Mesothelial cell of epicardium (in vitro differentiated cells): ENCODE measurements around the gene SND1. TPM values are rescaled to one million over a fixed set of nuclear protein-coding genes. Genes with fewer than 3 reads are reported as not detected.
A peak's percentile ranks its signal among the peaks of the same experiment; 100 is the strongest.

ENCODE experiments used
- DNase-seq, 2 experiments: peaks; one replicate each; pipeline ENCODE4 v3.0.0; 2021; ENCODE audit warnings: low spot score in 2 of 2; ENCODE audit not compliant: unreplicated experiment in 2 of 2
- H3K27ac Mint-ChIP-seq: 2 replicates; pipeline ENCODE4 v1.8.0; 2021; ENCODE audit warnings: mixed read lengths
- H3K27me3 Mint-ChIP-seq: 2 replicates; pipeline ENCODE4 v1.8.0; 2021; ENCODE audit warnings: low read depth, mixed read lengths
- H3K36me3 Mint-ChIP-seq: 2 replicates; pipeline ENCODE4 v1.8.0; 2021; ENCODE audit warnings: mixed read lengths
- H3K4me1 Mint-ChIP-seq: 2 replicates; pipeline ENCODE4 v1.8.0; 2021; ENCODE audit warnings: mixed read lengths
- H3K4me3 Mint-ChIP-seq: 2 replicates; pipeline ENCODE4 v1.8.0; 2021; ENCODE audit warnings: mild to moderate bottlenecking, moderate library complexity, mixed read lengths
- H3K9me3 Mint-ChIP-seq: 2 replicates; pipeline ENCODE4 v1.8.0; 2021; ENCODE audit warnings: mixed read lengths
- CTCF ChIP-seq: fragments of 200-600 bp; sonication (generic); IDR thresholded peaks from one replicate; pipeline ENCODE4 v1.5.0; 2021; ENCODE audit warnings: antibody characterized with exemption; ENCODE audit not compliant: unreplicated experiment
- total RNA-seq: library from RNA; stranded (reverse); gene quantifications from 3 replicates; pipeline ENCODE4 v1.2.1, GENCODE V29; 2021

Gene SND1
- total RNA-seq, 1 donor from 2014 or later = 211 TPM

- peaks cover 24% of the 10 kb centered on the region for H3K4me1 Mint-ChIP-seq
- no peak overlapping the region for H3K27ac Mint-ChIP-seq
- no peaks in the 10 kb centered on the region for H3K27me3 Mint-ChIP-seq
- H3K36me3 Mint-ChIP-seq = peaks cover 18% of the 10 kb centered on the region
- no peak overlapping the region for H3K4me3 Mint-ChIP-seq
- peaks cover 6% of the 10 kb centered on the region for H3K9me3 Mint-ChIP-seq
- DNase-seq = no peak
- TF ChIP-seq CTCF = no peak
Observed at GRCh38 chr7:127891854-127892438, 240.0 kb downstream of the SND1 start.

DNA sequence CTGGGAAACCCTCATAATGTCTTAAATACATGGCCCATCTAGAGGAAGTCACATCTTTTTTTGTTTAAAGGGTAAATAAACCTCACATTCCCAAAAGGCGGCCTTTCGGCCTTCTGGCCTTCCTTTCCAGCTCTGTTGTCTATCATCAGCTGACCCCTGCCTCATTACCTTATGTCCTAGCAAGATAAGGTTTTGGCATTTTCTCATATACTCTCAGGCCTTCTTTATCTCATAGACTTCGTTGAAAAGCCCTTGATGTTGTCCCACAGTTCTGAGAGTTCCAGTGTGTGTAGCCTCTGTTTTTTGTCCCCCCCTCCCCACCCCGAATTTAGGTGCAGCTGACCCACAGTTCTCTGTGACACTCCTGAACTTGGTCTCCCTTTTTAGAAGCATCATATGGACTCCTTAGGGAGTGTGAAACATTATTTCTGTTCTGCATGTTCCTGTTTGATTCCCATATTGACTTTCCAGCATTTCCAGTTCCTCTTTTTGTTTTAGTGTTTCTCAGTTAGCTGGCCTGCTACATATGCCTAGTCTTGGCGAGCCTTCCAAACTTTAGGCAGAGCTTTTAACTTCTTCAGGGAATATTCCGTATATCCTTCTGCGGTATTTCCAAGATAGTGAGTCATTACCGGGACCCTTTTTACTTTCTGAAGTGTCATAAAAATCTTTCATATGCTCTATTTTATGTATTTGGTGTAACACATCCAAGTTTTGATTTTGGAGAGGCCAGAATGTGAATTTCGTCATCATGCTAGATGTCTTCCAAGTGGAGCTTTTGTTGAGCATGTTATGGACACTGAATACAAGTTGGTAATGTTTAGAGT lies 240.7 kb downstream of the SND1 start:
- no peak overlapping the region for H3K27ac Mint-ChIP-seq

GRCh38 chr7:127893547-127893946 lies 241.6 kb downstream of the SND1 start:
- no peak for TF ChIP-seq CTCF
- Mint-ChIP-seq H3K9me3 (peaks cover 6% of the 10 kb centered on the region), H3K4me1 (peaks cover 20% of the 10 kb centered on the region), H3K36me3 (peaks cover 14% of the 10 kb centered on the region), H3K27ac (peak overlapping the region; percentile 31), H3K27me3 (no peaks in the 10 kb centered on the region), H3K4me3 (no peak overlapping the region)
- no peak for DNase-seq

More for the DNA sequence above, 240.7 kb downstream of the SND1 start:
- H3K27me3 Mint-ChIP-seq = no peaks in the 10 kb centered on the region
- H3K4me3 Mint-ChIP-seq = no peak overlapping the region
- peaks cover 20% of the 10 kb centered on the region for H3K4me1 Mint-ChIP-seq
- peaks cover 6% of the 10 kb centered on the region for H3K9me3 Mint-ChIP-seq
- peaks cover 18% of the 10 kb centered on the region for H3K36me3 Mint-ChIP-seq
- no peak for TF ChIP-seq CTCF
- DNase-seq = no peak

- H3K36me3 Mint-ChIP-seq = peaks cover 11% of the 10 kb centered on the region
- H3K27ac Mint-ChIP-seq = no peak overlapping the region
Observed at GRCh38 chr7:127894588-127894987, 242.6 kb downstream of the SND1 start.

DNA sequence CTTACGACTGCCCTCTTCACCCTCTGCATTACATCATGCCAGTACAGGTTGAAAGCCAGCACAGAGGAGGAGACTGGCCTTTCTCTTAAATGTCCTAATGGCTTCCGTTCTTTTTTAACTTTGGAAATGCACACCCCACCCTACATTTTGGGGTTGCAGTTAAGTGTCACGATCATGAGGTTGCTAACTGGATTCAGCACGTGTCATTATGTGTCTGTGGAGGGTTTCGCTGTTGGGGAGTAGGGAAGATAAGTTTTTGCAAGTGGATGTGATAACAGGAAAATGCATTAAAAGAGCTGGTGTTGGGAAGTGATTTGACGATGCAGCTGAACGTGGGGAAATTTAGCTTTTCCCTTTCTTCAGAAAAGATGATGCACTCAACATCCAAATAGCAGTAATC lies 243.4 kb downstream of the SND1 start:
- Mint-ChIP-seq H3K9me3 (no peaks in the 10 kb centered on the region), H3K27me3 (no peaks in the 10 kb centered on the region), H3K4me1 (peaks cover 26% of the 10 kb centered on the region), H3K4me3 (no peak overlapping the region), H3K27ac (no peak overlapping the region), H3K36me3 (peaks cover 4% of the 10 kb centered on the region)
- TF ChIP-seq CTCF = no peak
- no peak for DNase-seq

More at GRCh38 chr7:127894588-127894987, 242.6 kb downstream of the SND1 start:
- peaks cover 5% of the 10 kb centered on the region for H3K9me3 Mint-ChIP-seq
- no peak for DNase-seq
- no peaks in the 10 kb centered on the region for H3K27me3 Mint-ChIP-seq
- H3K4me1 Mint-ChIP-seq = peaks cover 22% of the 10 kb centered on the region
- no peak for TF ChIP-seq CTCF
- H3K4me3 Mint-ChIP-seq = no peak overlapping the region
